ENCODE measurements around the gene PRR14. TPM values are rescaled to one million over a fixed set of nuclear protein-coding genes. Genes with fewer than 3 reads are reported as not detected.
A peak's percentile ranks its signal among the peaks of the same experiment; 100 is the strongest.

The PRR14 gene
- total and polyA plus RNA-seq, 2 donors from 2014 or later, result 44.2 to 51.6 TPM

DNA sequence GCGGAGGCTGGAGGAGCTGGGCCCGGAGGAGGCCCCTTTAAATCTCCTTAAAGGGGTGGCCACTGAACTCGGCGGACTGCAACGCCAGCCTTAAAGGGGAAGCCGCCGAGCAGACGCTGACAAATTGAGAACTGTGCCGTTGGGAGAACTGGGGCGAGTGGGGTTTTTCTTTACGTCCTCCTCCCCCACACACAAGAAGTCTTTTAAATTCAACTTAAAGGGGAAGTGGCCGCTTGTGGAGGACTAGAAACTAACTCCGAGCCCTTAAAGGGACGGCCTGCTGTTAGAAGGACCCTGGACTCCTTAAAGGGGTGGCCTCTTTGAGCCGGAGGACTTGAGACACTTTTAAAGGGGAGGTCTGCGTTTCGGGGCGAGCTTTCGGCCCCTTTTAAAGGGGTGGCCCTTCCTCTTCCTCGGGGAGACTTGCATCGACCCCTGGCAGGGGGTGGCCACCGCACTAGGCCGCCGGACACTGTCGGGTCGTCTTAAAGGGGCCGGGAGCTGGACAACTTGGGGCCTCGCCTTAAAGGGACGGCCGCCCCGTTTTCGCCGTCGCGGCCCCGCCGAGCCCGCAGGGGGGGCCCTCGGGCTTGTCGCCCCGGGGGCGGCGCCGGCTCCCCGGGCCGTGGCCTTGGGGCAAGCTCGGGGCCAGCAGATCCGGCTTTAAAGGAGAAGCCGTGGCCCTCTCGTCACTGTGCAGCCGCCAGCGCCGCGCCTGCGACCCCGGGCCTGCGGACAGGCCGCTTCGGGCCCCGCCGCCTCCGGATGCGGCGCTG, 8.2 kb downstream of the PRR14 start:
- FAIRE-seq, result no peak
- intact Hi-C loops (cut with DNase I), result no loop called here

DNA sequence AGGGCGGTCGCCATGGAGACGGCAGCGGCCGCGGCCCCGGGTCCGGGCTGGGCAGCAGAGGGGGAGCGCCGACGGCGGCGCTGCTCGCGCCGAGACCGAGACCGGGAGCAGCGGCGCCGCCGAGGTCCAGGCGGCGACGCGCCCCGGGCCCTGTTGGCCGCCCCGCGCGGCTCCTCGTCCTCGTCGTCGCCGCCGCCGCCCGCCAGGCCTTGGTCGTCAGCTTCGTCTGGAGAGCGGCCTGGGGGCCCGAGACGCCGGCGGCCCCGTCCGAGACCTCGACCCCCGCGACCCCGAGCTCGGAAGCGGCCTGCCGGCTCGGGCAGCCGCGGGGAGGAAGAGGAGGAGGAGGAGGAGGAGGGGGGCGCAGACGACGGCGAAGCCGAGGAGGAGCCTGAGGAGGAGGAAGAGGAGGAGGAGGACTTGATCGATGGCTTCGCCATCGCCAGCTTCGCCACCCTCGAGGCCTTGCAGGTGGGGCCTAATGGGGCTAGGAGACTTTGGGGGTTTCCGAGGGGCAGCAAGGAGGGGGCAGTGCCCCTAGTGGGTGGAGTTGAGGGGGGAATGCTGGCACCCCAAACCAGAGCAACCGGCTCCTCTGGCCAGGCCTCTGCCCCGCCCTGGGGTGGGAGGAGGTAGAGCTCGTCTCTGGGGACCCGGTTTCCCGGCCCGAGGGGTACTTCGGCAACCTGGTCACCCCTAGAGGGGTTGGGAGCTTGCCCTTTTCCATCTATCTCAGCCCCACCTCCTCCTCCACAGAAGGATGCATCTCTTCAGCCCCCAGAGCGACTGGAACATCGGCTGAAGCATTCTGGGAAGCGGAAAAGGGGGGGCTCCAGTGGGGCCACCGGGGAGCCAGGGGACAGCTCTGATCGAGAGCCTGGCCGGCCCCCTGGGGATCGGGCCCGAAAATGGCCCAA, 9.0 kb downstream of the PRR14 start:
- TF ChIP-seq, protein P1, sequence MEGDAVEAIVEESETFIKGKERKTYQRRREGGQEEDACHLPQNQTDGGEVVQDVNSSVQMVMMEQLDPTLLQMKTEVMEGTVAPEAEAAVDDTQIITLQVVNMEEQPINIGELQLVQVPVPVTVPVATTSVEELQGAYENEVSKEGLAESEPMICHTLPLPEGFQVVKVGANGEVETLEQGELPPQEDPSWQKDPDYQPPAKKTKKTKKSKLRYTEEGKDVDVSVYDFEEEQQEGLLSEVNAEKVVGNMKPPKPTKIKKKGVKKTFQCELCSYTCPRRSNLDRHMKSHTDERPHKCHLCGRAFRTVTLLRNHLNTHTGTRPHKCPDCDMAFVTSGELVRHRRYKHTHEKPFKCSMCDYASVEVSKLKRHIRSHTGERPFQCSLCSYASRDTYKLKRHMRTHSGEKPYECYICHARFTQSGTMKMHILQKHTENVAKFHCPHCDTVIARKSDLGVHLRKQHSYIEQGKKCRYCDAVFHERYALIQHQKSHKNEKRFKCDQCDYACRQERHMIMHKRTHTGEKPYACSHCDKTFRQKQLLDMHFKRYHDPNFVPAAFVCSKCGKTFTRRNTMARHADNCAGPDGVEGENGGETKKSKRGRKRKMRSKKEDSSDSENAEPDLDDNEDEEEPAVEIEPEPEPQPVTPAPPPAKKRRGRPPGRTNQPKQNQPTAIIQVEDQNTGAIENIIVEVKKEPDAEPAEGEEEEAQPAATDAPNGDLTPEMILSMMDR (IDR thresholded peaks at IDR 0.05; ENCODE audit: borderline replicate concordance, extremely low read depth, insufficient read depth), result no peak
- DNase-seq (peak in 3 of 5 donors; percentile 78 to 90 (median 80)), FAIRE-seq (no peak)
- Histone ChIP-seq H3K27ac (ENCODE audit: low read depth in 2 of 2, low read length in 2 of 2) (peak overlapping the region; percentile 100), H3K4me1 (ENCODE audit: control insufficient read depth in 2 of 3, insufficient read depth in 2 of 3, low read depth in 1 of 3, low read length in 3 of 3) (peaks cover 3 to 34% (median 21%) of the 10 kb centered on the region in 3 donors), H3K9ac (ENCODE audit: low read length in 3 of 3) (peak overlapping the region in 2 of 3 donors; percentile 79 to 94), H3K36me3 (ENCODE audit: control insufficient read depth in 2 of 3, insufficient read depth in 3 of 3, low read length in 3 of 3) (peaks cover 13 to 50% (median 21%) of the 10 kb centered on the region in 3 donors), H3K27me3 (ENCODE audit: control insufficient read depth, insufficient read depth, low read length) (no peaks in the 10 kb centered on the region), H3K4me3 (ENCODE audit: low read length in 3 of 3) (peak overlapping the region; percentile 63 to 94 (median 77)), H3K9me3 (ENCODE audit: control insufficient read depth in 2 of 3, insufficient read depth in 1 of 3, low read length in 3 of 3) (no peaks in the 10 kb centered on the region)
- intact Hi-C loops (cut with DNase I), result no loop called here

More for the DNA sequence above, 8.2 kb downstream of the PRR14 start:
- H3K27me3 ChIP-seq (ENCODE audit: control insufficient read depth, insufficient read depth, low read length), result no peaks in the 10 kb centered on the region
- H3K4me3 ChIP-seq (ENCODE audit: low read length in 3 of 3), result peak overlapping the region; percentile 85 to 96 (median 94)
- H3K4me1 ChIP-seq (ENCODE audit: control insufficient read depth in 2 of 3, insufficient read depth in 2 of 3, low read depth in 1 of 3, low read length in 3 of 3), result peaks cover 3 to 34% (median 21%) of the 10 kb centered on the region in 3 donors
- TF ChIP-seq, protein P1 (IDR thresholded peaks at IDR 0.05; ENCODE audit: borderline replicate concordance, extremely low read depth, insufficient read depth), result peak; percentile 15
- peaks cover 13 to 55% (median 25%) of the 10 kb centered on the region in 3 donors for H3K36me3 ChIP-seq (ENCODE audit: control insufficient read depth in 2 of 3, insufficient read depth in 3 of 3, low read length in 3 of 3)
- peak overlapping the region; percentile 42 to 96 (median 85) for H3K9ac ChIP-seq (ENCODE audit: low read length in 3 of 3)
- no peaks in the 10 kb centered on the region for H3K9me3 ChIP-seq (ENCODE audit: control insufficient read depth in 2 of 3, insufficient read depth in 1 of 3, low read length in 3 of 3)
- peak overlapping the region; percentile 100 for H3K27ac ChIP-seq (ENCODE audit: low read depth in 2 of 2, low read length in 2 of 2)
- DNase-seq, result peak in 4 of 5 donors; percentile 96 to 99 (median 98)

DNA sequence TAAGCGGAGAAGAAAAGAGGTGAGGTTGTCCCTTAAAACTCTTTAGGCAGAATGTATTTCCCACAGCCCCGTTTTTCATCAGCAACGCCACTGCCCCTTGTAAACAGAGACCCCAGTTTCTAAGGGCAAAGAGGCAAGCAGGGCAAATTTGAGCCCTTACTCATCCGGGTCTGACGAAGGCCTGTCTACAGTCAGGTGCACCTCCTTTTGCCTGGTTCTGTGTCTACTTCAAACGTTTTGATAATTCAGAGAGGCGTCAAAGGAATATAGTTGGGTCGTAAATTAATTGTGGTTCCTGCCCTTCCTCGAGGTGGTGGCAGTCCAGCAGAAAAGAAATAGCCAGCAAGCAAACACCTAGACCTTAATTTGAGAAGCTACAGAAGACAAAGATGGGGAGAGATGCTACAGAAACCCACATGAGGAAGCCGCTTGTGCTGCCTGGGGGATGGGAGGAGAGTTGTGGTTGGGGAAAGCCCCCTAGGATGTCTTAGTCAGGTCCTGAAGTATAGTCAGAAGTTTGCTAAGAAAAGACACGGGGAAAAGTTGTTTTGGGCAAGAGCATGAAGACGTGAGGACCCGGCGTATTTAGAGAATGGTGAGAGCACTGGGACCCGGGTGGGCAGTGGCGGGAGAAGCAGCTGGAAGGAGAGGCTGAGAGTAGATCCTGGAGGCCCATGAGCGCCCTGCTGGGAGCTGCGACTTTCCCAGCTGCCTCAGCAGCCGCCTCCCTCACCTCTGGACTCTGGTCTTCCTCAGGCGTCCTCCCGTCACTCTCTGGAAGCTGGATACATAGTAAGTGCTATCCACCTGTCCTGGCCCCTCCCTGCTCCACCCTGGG, 9.9 kb downstream of the PRR14 start:
- TF ChIP-seq, protein P1 (IDR thresholded peaks at IDR 0.05; ENCODE audit: borderline replicate concordance, extremely low read depth, insufficient read depth), result no peak
- H3K4me1 ChIP-seq (ENCODE audit: control insufficient read depth in 2 of 3, insufficient read depth in 2 of 3, low read depth in 1 of 3, low read length in 3 of 3), result peaks cover 3 to 34% (median 21%) of the 10 kb centered on the region in 3 donors

More for the DNA sequence above, 9.9 kb downstream of the PRR14 start:
- DNase-seq, result peak in 1 of 5 donors; percentile 63
- H3K36me3 ChIP-seq (ENCODE audit: control insufficient read depth in 2 of 3, insufficient read depth in 3 of 3, low read length in 3 of 3), result peaks cover 8 to 46% (median 20%) of the 10 kb centered on the region in 3 donors
- no peaks in the 10 kb centered on the region for H3K9me3 ChIP-seq (ENCODE audit: control insufficient read depth in 2 of 3, insufficient read depth in 1 of 3, low read length in 3 of 3)
- no peaks in the 10 kb centered on the region for H3K27me3 ChIP-seq (ENCODE audit: control insufficient read depth, insufficient read depth, low read length)
- no peak for FAIRE-seq
- intact Hi-C loops (cut with DNase I), result no loop called here
- peak overlapping the region in 2 of 3 donors; percentile 79 to 94 for H3K9ac ChIP-seq (ENCODE audit: low read length in 3 of 3)
- H3K27ac ChIP-seq (ENCODE audit: low read depth in 2 of 2, low read length in 2 of 2), result peak overlapping the region; percentile 27 to 100
- peak overlapping the region; percentile 63 to 77 (median 71) for H3K4me3 ChIP-seq (ENCODE audit: low read length in 3 of 3)
